ENCODE results near the gene A2ML1.
"Not testable (repeated sequence)": the region's sequence is repeated elsewhere in the genome, so short reads cannot be mapped to it uniquely, and the experiment has no call there.

Gene A2ML1

DNA sequence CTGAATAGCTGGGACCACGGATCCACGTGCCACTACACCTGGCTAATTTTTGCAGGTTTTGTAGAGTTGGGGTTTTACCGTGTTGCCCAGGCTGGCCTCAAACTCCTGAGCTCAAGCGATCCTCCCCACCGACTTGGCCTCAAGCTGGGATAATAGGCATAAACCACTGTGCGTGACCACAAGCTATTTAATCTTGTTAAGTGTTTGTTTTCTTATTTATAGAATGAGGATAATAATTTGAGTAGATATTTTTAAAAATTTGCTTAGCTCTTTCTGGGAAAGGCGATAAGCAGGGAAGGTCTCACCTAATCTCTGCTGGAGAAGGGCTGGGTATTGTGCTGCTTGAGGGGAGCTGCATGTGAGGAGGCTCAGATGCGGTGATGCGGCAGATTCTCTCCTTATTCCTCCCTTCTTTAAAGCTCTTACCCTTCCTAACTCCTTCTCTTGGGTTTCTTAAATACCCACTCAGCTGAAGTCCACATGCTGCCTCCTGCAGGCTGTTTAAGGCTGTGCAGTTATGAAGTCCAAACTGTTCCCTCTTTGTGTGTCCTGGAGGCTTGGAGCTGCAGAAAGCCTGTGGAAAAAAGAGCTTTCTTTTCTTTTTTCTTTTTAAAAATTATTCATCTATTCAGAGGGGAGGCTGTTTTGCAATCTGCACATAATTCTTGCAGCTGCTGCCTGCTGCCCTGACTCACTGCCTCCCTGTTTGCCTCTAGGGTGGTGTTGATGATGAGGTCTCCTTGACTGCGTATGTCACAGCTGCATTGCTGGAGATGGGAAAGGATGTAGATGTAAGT, 37.9 kb downstream of the A2ML1 start:
- DNase-seq = peak; percentile 24

DNA sequence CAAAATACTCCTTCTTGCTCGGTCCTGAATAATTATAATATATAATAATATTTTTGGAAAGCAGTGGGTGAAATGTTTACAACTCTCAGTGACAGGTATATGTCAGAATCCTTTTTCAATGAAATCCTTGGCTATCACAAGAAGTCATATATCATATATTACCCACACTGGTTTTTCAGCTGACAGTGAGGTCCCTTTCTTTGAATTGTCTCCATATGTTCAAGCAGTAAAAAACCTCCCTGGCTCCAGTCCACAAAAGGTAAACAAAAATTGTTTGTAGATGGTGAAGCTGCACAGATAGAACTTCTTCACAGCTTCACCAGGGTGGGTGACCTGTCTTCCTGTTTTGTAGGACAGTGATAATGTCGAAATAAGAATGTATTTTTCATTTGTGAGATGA, 44.0 kb downstream of the A2ML1 start:
- DNase-seq = no peak

DNA sequence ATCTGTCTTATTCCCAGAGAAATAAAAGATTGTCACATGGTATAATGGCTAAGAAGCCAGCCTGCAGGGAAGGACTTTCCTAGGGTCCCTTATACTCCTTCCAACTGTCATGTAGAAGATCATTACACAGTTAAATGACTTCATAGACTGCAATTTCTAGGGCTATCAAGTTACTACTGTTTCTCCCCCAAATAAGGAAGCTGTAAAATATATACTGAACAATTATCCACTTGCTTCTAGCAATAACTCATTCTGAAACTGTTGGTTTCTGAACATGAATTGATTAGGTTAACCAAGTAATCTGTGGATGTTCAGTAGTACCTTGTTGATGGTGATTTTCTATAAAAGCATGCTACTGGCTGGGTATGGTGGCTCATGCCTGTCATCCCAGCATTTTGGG, 44.6 kb downstream of the A2ML1 start:
- DNase-seq = no peak

DNA sequence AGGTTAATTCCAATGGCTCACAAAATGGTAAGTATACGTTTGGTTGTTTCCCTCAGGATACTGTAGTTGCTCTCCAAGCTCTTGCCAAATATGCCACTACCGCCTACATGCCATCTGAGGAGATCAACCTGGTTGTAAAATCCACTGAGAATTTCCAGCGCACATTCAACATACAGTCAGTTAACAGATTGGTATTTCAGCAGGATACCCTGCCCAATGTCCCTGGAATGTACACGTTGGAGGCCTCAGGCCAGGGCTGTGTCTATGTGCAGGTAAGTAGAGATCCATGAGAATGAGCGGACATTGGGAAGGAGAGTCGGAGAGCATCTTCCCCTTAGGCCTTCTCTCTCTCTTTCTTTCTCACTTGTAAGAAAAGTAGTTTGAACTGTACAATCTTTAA, 45.4 kb downstream of the A2ML1 start:
- DNase-seq = no peak

DNA sequence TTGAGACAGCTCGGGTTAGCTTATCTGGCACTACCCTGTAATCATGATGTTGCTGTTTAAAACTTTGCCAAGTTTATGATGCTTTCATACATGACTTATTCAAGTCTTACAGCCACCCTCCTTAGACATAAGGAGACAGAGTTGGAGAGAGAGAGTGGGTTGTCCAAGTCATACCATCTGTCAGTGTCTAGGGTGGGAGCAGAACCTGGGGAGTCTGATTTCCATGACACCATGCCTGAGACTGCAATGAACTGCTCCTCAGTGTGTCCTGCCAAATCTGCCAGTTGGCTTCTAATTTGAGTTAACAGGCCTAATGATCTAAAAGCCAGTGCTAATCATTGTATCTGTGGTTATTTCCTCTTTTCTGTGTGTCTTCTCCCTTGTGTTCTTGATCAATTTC, 48.2 kb downstream of the A2ML1 start:
- no peak for DNase-seq

DNA sequence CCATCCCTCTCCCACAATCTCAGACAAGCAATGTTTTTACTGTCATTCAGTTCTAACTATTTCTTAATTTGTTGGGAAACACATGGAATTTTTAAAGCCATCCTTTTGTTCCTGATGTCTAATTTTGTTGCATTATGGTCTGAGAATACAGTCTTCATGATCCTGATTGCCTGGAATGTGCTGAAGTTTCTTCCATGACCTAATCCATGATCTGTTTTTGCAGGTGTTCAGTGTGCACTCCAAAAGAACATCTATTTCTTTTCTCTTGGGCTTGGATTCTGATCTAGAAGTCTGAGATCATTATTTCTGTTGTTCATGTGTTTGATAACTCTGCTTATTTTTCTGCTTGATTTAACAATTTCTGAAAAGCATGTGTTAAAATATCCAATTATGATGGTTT, 48.6 kb downstream of the A2ML1 start:
- no peak for DNase-seq

DNA sequence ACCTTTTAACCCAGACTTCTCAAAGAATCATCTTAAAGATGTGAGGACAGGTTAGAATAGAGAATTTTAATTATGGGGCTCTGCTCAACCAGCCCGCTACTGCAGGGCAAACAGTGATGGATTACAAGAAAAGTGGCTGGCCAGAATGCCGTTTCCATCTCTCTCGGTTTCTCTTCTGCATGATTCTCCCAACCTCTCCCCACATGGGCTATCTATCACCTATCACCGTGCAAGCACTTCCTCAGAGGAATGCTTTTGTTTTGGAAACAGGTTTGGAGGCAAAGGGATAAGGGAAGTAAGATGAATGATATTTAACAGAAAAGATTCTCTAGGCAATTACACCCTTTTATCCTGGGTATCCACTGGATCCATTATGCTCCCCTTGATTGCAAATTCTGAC, 54.5 kb downstream of the A2ML1 start:
- no peak for DNase-seq

DNA sequence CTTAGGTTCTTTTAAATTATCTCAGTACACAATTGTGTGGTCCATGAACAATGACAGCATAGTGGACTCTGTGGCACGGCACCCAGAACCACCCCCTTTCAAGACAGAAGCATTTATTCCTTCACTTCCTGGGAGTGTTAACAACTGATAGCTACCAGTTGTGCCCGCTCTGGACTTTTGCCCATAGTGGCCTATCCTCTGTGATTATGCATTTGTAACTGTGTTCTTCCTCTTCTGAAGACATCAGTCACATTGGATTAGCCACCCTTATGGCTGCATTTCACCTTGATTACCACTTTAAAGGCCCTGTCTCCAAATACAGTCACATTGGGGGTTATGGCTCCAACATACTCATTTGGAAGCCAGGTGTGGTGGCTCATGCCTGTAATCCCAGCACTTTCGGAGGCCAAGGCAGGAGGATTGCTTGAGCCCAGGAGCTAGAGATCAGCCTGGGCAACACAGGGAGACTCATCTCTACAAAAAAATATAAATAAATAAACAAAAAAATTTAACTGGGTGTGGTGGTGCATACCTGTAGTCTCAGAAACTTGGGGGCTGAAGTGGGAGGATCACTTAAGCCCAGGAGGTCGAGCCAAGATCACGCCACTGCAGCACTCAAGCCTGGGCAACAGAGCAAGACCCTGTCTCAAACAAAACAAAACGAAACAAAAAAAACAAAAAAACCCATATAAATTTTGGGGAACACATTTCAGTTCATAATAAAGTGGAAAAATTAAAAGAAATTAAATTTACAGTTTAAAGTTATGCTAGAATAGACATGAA, 64.3 kb downstream of the A2ML1 start:
- DNase-seq = no peak

DNA sequence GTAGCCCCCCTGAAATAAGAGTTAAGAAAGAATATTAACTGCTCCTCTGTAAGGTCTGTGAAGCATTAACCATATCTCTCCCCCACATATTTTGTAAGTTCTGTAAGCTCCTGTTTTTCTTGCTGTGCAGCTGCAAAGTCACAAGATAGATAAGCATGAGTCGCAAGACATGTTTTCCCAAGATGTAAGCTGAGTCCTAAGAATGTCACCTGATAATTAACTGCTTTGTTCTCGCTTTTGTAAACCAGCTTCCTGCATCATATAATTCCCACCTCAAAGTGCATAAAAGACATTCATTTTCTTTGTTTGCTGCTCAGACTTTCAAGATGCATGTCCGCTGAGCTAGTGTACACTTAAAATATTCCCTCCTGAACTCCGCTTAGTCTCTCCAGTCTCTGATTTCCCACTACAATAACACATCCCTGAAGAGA, 64.9 kb downstream of the A2ML1 start:
- DNase-seq = no peak

DNA sequence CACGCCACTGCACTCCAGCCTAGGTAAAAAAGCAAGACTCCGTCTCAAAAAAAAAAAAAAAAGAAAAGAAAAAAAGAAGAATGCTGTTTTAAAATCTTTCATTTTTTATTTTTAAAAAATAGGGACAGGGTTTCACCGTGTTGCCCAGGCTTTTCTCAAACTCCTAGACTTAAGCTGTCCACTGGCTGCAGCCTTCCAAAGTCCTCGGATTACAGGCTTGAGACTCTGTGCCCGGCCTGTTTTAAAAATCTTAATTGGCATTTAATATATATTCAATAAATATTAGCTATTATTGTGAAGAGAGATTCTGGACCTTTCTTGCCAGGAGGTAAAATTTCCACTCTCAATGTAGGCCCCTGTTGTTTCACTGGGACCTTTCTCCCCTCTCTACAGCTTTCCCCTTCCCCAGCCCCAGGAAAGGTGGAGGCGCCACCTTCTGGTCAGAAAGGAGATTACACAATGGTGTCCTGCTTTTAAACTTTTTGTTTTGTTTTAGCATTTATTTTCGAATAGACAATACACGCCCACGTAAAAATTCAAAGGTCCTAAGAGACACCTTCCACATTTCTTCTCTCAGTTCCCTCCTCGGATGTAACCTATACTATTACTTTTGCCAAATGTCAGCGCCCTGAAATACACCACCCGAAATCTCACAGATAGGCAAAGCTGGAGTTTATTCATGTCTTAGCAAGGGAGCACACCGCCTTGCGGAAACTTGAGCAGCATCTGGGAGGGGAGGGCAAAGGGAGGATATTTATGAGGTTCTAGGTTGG, 68.1 kb downstream of the A2ML1 start:
- peak; percentile 57 for DNase-seq

DNA sequence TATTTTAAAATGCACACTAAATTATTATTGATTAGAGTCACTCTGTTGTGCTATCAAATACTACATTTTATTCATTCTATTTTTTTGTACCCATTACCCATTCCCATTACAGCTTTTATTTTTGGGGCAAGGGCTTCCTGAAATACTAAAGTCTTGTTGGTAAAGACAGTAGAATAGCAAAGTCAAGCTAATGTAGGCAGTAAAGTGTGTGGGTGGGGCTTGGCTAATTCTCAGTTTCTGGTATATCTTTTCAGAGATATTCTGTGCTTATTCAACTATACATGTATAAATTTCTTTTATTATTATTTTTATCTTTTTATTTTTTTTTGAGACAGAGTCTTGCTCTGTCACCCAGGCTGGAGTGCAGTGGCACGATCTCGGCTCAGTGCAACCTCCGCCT, 69.6 kb downstream of the A2ML1 start:
- DNase-seq = no peak

DNA sequence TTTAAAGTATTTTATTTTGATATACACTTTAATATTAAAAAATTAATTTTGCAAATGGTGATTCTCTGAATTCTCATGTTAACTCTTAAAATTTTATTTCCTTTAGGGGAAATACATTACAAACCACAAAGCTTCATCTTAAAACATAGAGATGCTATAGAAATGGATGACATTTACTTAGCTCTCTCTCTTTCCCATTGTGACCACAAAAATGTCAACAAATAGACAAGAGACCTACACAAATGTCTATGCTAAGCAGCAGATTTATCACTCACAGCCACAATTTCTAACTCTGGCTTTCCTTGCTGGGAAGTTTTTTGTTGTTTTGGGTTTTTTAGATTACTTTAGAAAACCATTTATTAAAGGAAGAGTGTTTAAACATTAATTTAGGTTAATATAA, 72.0 kb downstream of the A2ML1 start:
- DNase-seq = no peak

DNA sequence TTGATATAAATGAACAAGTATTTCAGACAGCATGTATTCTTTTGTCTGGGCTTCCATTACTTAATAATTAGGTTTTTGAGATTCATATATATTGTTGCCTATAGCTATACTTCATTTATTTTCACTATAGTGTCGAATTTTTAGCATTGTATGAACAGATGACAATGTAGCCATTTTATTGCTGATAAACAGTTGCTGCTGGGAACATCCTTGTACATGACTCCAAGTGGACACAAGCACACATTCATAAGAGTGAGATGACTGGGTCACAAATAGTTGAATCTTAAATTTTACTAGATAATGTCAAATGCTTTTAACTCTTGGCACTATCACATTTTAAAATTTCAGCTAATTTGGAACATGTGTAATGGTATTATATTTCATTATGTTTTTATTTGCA, 72.6 kb downstream of the A2ML1 start:
- no peak for DNase-seq

DNA sequence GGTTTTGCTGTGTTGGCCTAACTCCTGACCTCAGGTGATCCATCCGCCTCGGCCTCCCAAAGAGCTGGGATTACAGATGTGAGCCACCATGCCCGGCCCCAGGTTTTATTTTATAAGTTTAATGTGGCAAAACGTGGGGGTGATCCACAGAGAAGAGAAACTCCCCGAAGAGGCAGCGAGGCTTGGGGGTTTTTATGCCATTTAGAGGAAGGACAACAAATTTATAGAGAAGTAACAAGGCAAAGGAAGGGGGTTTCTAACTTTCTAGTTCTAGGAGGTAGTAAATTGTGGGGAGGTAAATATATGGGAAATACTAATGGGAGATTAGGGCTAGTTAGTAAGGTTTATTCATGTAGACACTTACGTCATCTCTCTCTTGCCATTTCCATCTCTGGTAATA, 74.7 kb downstream of the A2ML1 start:
- no peak for DNase-seq

DNA sequence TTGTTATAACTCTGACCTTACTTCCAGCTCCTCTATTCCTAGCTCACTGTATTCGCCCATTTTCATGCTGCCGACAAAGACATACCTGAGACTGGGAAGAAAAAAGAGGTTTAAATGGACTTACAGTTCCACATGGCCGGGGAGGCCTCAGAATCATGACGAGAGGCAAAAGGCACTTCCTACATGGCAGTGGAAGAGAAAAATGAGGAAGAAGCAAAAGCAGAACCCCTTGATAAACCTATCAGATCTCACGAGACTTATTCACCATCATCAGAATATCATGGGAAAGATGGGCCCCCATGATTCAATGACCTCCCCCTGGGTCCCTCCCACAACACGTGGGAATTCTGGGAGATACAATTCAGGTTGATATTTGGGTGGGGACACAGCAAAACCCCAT, 77.4 kb downstream of the A2ML1 start:
- DNase-seq = no peak

DNA sequence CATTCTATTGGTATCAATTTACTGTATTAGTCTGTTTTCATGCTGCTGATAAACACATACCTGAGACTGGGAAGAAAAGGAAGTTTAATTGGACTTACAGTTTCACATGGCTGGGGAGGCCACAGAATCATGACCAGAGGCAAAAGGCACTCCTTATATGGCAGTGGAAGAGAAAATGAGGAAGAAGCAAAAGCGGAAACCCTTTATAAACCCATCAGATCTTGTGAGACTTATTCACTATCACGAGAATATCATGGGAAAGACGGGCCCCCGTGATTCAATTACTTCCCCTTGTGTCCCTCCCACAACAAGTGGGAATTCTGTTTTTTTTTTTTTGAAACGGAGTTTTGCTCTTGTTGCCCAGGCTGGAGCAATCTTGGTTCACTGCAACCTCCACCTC, 80.3 kb downstream of the A2ML1 start:
- not testable (repeated sequence) for DNase-seq

DNA sequence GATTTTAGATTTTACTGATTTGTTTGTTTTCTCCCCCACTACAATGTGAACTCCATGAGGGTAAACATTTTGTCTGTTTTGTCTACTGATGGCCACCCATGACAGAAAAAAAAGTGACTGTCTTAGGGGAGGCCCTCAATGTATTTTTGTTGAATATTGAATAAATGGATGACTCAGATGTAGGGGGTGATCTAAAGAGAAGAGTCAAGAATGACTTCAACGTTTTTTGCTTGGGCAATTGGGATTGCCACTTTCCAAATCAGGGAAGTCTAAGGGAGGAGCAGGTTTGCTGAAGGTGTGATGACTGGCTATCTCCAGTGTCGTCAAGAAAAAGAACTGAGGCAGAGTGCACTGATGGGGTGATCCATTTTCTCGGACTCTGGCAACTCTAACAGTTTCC, 81.2 kb downstream of the A2ML1 start:
- no peak for DNase-seq

DNA sequence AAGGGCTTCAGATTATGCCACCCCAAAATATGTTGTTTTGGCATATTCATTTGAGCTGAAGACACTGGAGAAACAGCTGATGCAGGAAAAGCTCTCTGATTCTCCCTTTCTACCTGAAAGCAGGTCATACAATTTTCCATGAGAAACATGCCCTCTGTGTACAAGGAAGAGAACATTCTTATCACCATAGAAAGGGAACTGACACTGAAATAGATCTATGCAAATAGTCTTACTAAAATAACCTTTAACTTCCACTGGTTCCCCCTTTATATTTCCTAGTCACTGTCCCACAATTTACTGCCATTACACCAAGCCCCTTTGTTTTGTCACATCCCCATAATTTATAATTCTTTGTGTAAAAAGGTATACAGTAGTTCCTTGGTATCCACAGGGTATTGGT, 82.2 kb downstream of the A2ML1 start:
- no peak for DNase-seq

DNA sequence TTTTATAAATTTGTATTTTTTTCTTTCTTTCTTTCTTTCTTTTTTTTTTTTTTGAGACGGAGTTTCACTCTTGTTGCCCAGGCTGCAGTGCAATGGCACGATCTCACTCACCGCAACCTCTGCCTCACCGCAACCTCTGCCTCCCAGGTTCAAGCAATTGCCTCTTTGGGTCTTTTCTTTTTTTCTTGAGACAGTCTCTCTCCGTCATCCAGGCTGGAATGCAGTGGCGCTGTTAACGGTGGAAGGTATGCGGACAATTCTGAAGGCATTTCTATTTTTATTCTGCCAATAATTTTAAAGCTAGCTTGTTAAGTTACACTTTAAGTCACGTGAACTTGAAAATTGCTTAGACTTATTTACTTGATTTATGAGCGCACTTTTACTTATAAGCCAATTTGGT, 83.1 kb downstream of the A2ML1 start:
- DNase-seq = no peak

DNA sequence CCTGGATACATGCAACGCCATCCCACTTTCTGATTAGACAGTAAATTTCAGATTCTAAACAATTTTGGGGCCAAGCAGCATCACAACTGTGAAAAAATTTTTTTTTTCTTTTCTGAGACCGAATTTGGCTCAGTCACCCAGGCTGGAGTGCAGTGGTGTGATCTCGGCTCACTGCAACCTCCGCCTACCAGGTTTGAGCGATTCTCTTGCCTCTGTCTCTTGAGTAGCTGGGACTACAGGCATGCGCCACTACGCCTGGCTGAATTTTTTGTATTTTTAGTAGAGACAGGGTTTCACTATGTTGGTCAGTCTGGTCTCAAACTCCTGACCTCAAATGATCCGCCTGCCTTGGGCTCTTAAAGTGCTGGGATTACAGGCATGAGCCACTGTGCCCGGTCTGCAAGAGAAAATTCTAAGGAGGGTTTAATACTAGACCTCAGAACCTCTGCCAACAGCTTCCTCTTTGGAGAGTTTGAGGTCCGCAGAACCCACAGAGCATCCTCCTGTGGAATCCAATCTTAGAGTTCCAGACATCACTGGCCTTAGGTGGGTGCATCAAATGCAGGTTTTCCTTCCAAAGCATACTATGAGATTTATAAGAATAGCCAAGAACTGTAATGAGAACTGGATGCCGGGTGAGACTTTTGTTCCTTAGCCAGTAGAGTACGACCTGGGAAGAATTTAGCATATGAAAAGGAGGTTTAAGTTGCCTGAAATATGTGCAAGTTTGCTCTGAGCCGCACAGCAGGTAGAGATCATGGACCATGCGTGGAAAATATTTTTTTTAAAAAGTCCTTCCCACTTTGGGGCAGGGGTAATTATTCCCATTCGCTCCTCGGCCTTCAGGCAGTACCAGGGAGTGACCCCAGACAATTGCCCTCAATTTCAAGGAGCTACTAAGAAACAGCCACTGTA, 84.1 kb downstream of the A2ML1 start:
- no peak for DNase-seq

DNA sequence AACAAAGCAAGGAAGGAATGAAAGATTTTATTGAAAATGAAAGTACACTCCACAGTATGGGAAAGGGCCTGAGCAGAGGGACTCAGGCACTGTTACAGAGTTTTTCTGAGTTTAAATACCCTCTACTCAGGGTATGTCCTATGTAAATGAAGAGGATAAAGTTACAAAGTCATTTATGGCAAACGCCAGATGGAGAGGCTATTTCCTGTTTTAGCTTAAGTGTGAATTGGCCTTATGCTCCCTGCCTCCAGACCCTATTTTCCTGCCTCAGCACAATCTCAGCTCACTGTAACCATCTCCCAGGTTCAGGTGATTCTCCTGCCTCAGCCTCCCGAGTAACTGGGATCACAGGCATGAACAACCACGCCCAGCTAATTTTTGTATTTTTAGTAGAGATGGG, 85.1 kb downstream of the A2ML1 start:
- no peak for DNase-seq

DNA sequence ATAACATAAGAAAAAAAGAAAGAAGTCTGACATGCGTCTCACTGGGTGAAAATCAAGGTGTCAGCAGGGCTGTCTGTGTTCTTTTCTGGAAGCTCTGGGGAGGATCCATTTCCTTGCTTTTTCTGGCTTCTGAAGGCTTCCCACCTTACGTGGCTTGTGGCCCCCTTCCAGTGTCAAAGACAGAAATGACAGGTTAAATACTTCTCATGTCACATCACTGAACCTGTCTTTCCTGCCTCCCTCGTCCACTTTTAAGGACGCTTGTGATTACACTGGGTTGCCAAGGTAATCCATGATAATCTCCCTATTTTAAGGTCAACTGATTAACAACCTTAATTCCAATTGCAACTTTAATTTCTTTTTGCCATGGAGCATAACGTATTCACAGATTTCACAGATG, 87.3 kb downstream of the A2ML1 start:
- DNase-seq = no peak

All from activated T-cell treated with anti-CD3 and anti-CD28 coated beads, Interleukin-2, amount 50 U/mL, for 1 hour (primary cell).